GM21717 (cell line): ENCODE measurements around the gene SDK2.

Experiments used
- ATAC-seq: cut with Tn5 transposase; IDR thresholded peaks from one replicate; pipeline ENCODE4 v1.9.1; 2021; ENCODE audit warnings: mild to moderate bottlenecking, moderate library complexity; ENCODE audit not compliant: unreplicated experiment

Gene SDK2

GRCh38 chr17:73290399-73291259 is 353.6 kb downstream of the SDK2 start:
- ATAC-seq: peak; percentile 49

GRCh38 chr17:73289549-73290254 is 354.5 kb downstream of the SDK2 start:
- ATAC-seq: no peak

DNA sequence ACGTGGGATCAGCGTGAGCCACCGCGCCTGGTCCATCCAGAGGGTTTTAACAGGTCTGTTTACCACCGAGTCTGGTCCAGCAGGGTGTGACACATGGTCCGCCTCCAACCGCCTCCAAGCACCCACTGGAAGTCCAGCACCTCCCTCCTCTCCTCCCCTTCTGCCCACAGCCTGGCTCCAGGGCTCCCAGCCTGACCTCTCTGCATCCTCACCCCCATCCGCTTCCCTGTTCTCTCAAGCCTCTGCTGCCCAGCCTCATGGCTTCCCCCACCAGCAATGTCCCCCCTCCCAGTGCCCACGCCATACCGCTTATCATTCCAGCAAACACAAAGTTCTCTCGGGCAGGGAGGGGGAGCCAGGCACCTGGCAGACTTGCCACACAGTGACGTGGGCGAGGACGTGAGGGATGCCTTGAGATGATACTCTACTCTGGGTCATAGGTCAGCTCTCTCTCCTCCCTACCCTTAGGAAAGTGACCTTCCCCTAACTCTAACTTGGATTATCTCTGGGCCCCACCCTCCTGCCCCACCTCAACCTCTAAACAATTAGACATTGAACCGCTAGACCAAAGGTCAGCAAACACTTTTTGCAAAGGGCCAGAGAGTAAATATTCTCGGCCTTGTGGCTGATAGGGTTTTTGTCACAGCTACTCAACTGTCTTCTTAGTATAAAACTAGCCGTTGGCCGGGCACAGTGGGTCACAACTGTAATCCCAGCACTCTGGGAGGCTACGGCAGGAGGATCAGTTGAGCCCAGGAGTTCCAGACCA is 355.5 kb downstream of the SDK2 start:
- ATAC-seq: no peak

DNA sequence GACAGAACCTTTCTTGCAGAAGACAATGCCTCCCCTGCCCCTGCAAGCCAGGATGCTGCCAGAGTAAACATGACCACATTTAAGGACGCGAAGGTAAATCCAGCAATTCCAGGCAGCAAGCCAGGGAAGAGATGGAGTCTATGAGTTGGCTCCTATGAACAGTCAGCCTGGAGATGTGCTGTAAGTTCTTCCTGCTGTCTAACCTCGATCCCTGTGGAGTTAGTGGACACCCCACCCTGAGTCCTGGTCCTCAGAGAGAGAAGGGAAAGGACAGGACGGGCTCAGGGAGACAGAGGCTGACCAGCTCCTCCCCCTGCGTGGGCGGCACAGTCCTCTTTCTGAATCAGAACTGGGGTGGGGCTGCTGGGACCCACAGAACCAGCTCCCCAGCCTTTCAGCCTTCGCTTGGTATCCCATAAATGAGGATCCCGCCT is 357.4 kb downstream of the SDK2 start:
- ATAC-seq: no peak

GRCh38 chr17:73285916-73286862 is 358.1 kb downstream of the SDK2 start:
- no peak for ATAC-seq

- ATAC-seq: no peak
Observed at GRCh38 chr17:73285603-73285908, 358.7 kb downstream of the SDK2 start.

GRCh38 chr17:73284906-73285602 is 359.2 kb downstream of the SDK2 start:
- ATAC-seq: no peak
